HepG2 (cell line): ENCODE measurements around the gene MYL6B. TPM values are rescaled to one million over a fixed set of nuclear protein-coding genes. Genes with fewer than 3 reads are reported as not detected.

Experiments
- CBFB ChIP-seq: sonication (generic); formaldehyde crosslinking; IDR thresholded peaks from 2 replicates; pipeline ENCODE4 v1.4.0; 2020; ENCODE audit warnings: missing genetic modification reagents
- CENPX ChIP-seq: sonication (generic); formaldehyde crosslinking; IDR thresholded peaks from 2 replicates; pipeline ENCODE4 v1.9.0; 2021; ENCODE audit warnings: mild to moderate bottlenecking, missing genetic modification reagents, moderate library complexity
- ELF4 ChIP-seq: sonication (generic); formaldehyde crosslinking; IDR thresholded peaks from 2 replicates; pipeline ENCODE4 v1.5.0; 2020; ENCODE audit warnings: missing genetic modification reagents, mild to moderate bottlenecking, moderate library complexity, borderline replicate concordance
- FLYWCH1 ChIP-seq: sonication (generic); formaldehyde crosslinking; IDR thresholded peaks from 2 replicates; pipeline ENCODE4 v1.8.1; 2023; ENCODE audit warnings: mild to moderate bottlenecking, missing genetic modification reagents
- KLF12 ChIP-seq: sonication (generic); formaldehyde crosslinking; IDR thresholded peaks from 2 replicates; pipeline ENCODE4 v1.4.0; 2020; ENCODE audit warnings: missing genetic modification reagents, borderline replicate concordance
- POLR2AphosphoS5 ChIP-seq: IDR thresholded peaks from 2 replicates; pipeline ENCODE4 v1.6.1; 2012; ENCODE audit warnings: low read depth, low read length
- SAP130 ChIP-seq: IDR thresholded peaks from 2 replicates; pipeline ENCODE4 v1.6.1; 2016; ENCODE audit warnings: low read depth
- SATB2 ChIP-seq: sonication (generic); formaldehyde crosslinking; IDR thresholded peaks from 2 replicates; pipeline ENCODE4 v1.5.0; 2020; ENCODE audit warnings: missing genetic modification reagents
- SOX5 ChIP-seq: IDR thresholded peaks from 2 replicates; pipeline ENCODE4 v1.6.1; 2016; ENCODE audit warnings: borderline replicate concordance
- THAP11 ChIP-seq: IDR thresholded peaks from 2 replicates; pipeline ENCODE4 v1.6.1; 2016; ENCODE audit warnings: missing biosample characterization, missing genetic modification reagents
- ZBTB3 ChIP-seq: sonication (generic); formaldehyde crosslinking; IDR thresholded peaks from 2 replicates; pipeline ENCODE4 v1.4.0; 2020; ENCODE audit warnings: low read depth, mild to moderate bottlenecking, moderate library complexity, missing genetic modification reagents, borderline replicate concordance
- ZBTB42 ChIP-seq: sonication (generic); formaldehyde crosslinking; IDR thresholded peaks from 2 replicates; pipeline ENCODE4 v1.5.0; 2020; ENCODE audit warnings: mild to moderate bottlenecking, missing genetic modification reagents
- ZFP62 ChIP-seq: sonication (generic); formaldehyde crosslinking; IDR thresholded peaks from 2 replicates; pipeline ENCODE4 v1.4.0; 2020; ENCODE audit warnings: missing genetic modification reagents
- ZMYM4 ChIP-seq: sonication (generic); formaldehyde crosslinking; IDR thresholded peaks from 2 replicates; pipeline ENCODE4 v1.8.1; 2023; ENCODE audit warnings: mild to moderate bottlenecking, missing genetic modification reagents
- ZNF383 ChIP-seq: sonication (generic); formaldehyde crosslinking; IDR thresholded peaks from 2 replicates; pipeline ENCODE4 v1.4.0; 2020; ENCODE audit warnings: missing genetic modification reagents, mild to moderate bottlenecking, borderline replicate concordance
- ZNF563 ChIP-seq: sonication (generic); formaldehyde crosslinking; IDR thresholded peaks from 2 replicates; pipeline ENCODE4 v1.8.0; 2022; ENCODE audit warnings: mild to moderate bottlenecking, moderate library complexity, missing genetic modification reagents
- ZNF589 ChIP-seq: sonication (generic); formaldehyde crosslinking; conservative IDR thresholded peaks from 2 replicates; pipeline ENCODE4 v1.8.0; 2022; ENCODE audit warnings: mild to moderate bottlenecking, moderate library complexity, missing genetic modification reagents
- ZNF652 ChIP-seq: IDR thresholded peaks from 2 replicates; pipeline ENCODE4 v1.6.1; 2016; ENCODE audit warnings: low read depth, borderline replicate concordance
- ZNF678 ChIP-seq: sonication (generic); formaldehyde crosslinking; IDR thresholded peaks from 2 replicates; pipeline ENCODE4 v1.4.0; 2020; ENCODE audit warnings: mild to moderate bottlenecking, missing genetic modification reagents
- polyA plus RNA-seq, 8 experiments: library from polyadenylated mRNA; depleted of rRNA in 3 of 8; stranded (reverse) in 7 of 8; unstranded in 1 of 8; fragments of >200 nt; fragmentation: Illumina TruSeq in 4 of 8; extraction: Trizol in 4 of 8; gene quantifications; 2 replicates each; pipeline versions ENCODE4 v1.2.1 to v1.2.3, GENCODE V29; 2011 to 2016; ENCODE audit warnings: low read depth in 4 of 8, missing spikeins in 1 of 8, mixed read lengths in 1 of 8; ENCODE audit not compliant: insufficient read depth in 1 of 8
- total RNA-seq, 5 experiments: library from RNA; depleted of rRNA; stranded (reverse); fragments of >200 nt; fragmentation: Illumina TruSeq; extraction: Trizol; gene quantifications; 2 replicates each; pipeline ENCODE4 v1.2.3, GENCODE V29; 2016; ENCODE audit warnings: low read depth in 1 of 5
- TF ChIP-seq, protein P1 (sequence below): sonication (generic); formaldehyde crosslinking; IDR thresholded peaks from 2 replicates; pipeline ENCODE4 v1.9.0; 2021; ENCODE audit warnings: missing genetic modification reagents, mild to moderate bottlenecking, borderline replicate concordance
- TF ChIP-seq, protein P2 (sequence below): sonication (generic); formaldehyde crosslinking; IDR thresholded peaks from 2 replicates; pipeline ENCODE4 v1.5.0; 2020; ENCODE audit warnings: missing genetic modification reagents, mild to moderate bottlenecking, borderline replicate concordance
- TF ChIP-seq, protein P3 (sequence below), 2 experiments: sonication (generic) in 1 of 2; formaldehyde crosslinking in 1 of 2; IDR thresholded peaks; 2 replicates each; pipeline versions ENCODE4 v1.6.1 to v1.9.0; 2014 to 2022; ENCODE audit warnings: antibody characterized with exemption in 1 of 2, borderline replicate concordance in 1 of 2, inconsistent platforms in 1 of 2, low read depth in 1 of 2, missing genetic modification reagents in 1 of 2

The MYL6B gene
- total and polyA plus RNA-seq, 2 of the 13 experiments (the other 11 are each of a cell fraction or from before 2014, with no cell fraction given) = 75.7 to 88.7 TPM

DNA sequence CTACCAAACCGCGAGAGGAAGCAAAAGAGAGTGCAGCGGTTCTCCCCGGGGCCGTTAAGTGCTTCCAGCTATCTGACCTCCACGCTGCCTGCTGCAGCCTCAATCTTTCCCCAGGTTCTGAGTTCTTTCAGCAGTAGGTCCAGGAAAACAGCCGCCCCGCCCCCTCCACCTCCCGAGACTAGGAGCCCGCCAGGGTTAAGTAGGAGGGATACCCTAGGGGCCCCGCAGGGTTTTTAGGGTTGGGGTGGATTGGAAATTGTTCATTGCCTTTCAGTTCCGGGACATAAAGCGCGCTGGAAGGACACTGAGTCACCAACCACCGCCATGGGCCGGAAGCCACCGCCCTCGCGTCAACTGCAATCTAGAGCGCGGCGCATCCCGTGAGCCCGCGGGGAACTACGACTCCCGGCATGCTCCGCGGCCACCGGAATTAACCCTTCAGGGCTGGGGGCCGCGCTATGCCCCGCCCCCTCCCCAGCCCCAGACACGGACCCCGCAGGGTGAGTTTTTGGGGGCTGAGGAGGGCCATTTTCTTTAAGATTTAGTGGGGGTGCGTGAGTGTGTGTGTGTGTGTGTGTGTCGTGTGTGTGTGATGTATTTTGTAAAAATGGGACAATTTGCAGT, at the start of gene MYL6B (continued):
- TF ChIP-seq ZBTB42 = no peak
- no peak for TF ChIP-seq ZFP62
- TF ChIP-seq, protein P1, sequence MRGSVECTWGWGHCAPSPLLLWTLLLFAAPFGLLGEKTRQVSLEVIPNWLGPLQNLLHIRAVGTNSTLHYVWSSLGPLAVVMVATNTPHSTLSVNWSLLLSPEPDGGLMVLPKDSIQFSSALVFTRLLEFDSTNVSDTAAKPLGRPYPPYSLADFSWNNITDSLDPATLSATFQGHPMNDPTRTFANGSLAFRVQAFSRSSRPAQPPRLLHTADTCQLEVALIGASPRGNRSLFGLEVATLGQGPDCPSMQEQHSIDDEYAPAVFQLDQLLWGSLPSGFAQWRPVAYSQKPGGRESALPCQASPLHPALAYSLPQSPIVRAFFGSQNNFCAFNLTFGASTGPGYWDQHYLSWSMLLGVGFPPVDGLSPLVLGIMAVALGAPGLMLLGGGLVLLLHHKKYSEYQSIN = no peak
- TF ChIP-seq ZNF563 (CRISPR knock-in tag) = peak; percentile 33; the same call in 1 of the 2 replicates
- TF ChIP-seq POLR2AphosphoS5 = peak; percentile 82; the same call in 1 of the 2 replicates
- TF ChIP-seq THAP11 (CRISPR knock-in tag) = peak; percentile 97
- TF ChIP-seq SAP130 = peak; percentile 86
- no peak for TF ChIP-seq ELF4 (CRISPR knock-in tag)
- TF ChIP-seq SATB2 = 0 out of 2 replicates have a peak, but pooled peaks have one; percentile 22
- no peak for TF ChIP-seq FLYWCH1 (CRISPR knock-in tag)
- TF ChIP-seq ZMYM4 = peak; percentile 43; the same call in 1 of the 2 replicates
- 0 out of 2 replicates have a peak, but pooled peaks have one; percentile 48 for TF ChIP-seq ZNF589 (CRISPR knock-in tag)
- no peak for TF ChIP-seq CENPX (CRISPR knock-in tag)
- no peak for TF ChIP-seq ZNF678 (CRISPR knock-in tag)
- TF ChIP-seq, protein P2, sequence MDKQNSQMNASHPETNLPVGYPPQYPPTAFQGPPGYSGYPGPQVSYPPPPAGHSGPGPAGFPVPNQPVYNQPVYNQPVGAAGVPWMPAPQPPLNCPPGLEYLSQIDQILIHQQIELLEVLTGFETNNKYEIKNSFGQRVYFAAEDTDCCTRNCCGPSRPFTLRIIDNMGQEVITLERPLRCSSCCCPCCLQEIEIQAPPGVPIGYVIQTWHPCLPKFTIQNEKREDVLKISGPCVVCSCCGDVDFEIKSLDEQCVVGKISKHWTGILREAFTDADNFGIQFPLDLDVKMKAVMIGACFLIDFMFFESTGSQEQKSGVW (CRISPR knock-in tag) = no peak
- no peak for TF ChIP-seq SOX5 (CRISPR knock-in tag)
- TF ChIP-seq, protein P3, sequence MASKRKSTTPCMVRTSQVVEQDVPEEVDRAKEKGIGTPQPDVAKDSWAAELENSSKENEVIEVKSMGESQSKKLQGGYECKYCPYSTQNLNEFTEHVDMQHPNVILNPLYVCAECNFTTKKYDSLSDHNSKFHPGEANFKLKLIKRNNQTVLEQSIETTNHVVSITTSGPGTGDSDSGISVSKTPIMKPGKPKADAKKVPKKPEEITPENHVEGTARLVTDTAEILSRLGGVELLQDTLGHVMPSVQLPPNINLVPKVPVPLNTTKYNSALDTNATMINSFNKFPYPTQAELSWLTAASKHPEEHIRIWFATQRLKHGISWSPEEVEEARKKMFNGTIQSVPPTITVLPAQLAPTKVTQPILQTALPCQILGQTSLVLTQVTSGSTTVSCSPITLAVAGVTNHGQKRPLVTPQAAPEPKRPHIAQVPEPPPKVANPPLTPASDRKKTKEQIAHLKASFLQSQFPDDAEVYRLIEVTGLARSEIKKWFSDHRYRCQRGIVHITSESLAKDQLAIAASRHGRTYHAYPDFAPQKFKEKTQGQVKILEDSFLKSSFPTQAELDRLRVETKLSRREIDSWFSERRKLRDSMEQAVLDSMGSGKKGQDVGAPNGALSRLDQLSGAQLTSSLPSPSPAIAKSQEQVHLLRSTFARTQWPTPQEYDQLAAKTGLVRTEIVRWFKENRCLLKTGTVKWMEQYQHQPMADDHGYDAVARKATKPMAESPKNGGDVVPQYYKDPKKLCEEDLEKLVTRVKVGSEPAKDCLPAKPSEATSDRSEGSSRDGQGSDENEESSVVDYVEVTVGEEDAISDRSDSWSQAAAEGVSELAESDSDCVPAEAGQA (IDR thresholded peaks at IDR 0.05; ENCODE audit: low read depth) = peak; percentile 80
- TF ChIP-seq, protein P3 (CRISPR knock-in tag; IDR thresholded peaks at IDR 0.05; ENCODE audit: borderline replicate concordance) = no peak
- TF ChIP-seq KLF12 (CRISPR knock-in tag) = 0 out of 2 replicates have a peak, but pooled peaks have one; percentile 40
- no peak for TF ChIP-seq ZBTB3 (CRISPR knock-in tag)
- TF ChIP-seq CBFB = peak; percentile 68; the same call in 1 of the 2 replicates
- TF ChIP-seq ZNF383 (CRISPR knock-in tag) = no peak
- TF ChIP-seq ZNF652 (CRISPR knock-in tag) = peak; percentile 99
